ENCODE results near the gene ABI3BP.

DNA sequence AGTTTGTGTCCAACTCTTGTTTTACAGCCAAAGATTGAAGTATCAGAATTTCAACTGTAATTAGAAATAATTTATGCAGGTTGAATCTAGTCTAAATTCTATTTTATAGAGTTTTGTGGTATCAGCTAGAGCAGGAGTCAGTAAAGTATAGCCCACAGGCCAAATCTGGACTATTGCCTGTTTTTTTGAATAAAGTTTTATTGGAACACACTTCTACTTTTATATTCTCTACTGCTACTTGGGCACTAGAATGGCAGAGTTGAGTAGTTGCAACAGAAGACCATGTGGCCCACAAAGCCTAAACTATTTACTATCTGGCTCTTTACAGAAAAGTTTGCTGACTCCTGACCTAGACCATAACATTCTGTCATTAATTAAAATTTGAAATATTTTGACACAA is 247.6 kb downstream of the ABI3BP start:
- TF ChIP-seq, protein P1, sequence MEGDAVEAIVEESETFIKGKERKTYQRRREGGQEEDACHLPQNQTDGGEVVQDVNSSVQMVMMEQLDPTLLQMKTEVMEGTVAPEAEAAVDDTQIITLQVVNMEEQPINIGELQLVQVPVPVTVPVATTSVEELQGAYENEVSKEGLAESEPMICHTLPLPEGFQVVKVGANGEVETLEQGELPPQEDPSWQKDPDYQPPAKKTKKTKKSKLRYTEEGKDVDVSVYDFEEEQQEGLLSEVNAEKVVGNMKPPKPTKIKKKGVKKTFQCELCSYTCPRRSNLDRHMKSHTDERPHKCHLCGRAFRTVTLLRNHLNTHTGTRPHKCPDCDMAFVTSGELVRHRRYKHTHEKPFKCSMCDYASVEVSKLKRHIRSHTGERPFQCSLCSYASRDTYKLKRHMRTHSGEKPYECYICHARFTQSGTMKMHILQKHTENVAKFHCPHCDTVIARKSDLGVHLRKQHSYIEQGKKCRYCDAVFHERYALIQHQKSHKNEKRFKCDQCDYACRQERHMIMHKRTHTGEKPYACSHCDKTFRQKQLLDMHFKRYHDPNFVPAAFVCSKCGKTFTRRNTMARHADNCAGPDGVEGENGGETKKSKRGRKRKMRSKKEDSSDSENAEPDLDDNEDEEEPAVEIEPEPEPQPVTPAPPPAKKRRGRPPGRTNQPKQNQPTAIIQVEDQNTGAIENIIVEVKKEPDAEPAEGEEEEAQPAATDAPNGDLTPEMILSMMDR (IDR thresholded peaks at IDR 0.05; ENCODE audit: low read depth, low read length) = no peak
- no peak for TF ChIP-seq POLR2A (IDR thresholded peaks at IDR 0.05; ENCODE audit: extremely low read depth, insufficient read length)
- TF ChIP-seq, protein P2, sequence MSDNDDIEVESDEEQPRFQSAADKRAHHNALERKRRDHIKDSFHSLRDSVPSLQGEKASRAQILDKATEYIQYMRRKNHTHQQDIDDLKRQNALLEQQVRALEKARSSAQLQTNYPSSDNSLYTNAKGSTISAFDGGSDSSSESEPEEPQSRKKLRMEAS (IDR thresholded peaks at IDR 0.05; ENCODE audit: low read depth, low read length) = no peak

Measured in NB4 (cell line).